GM19452 (cell line): Measurements from ENCODE around the gene TFF2.

Experiments used
- ATAC-seq: cut with Tn5 transposase; IDR thresholded peaks from one replicate; pipeline ENCODE4 v1.9.1; 2021; ENCODE audit not compliant: unreplicated experiment

Gene TFF2

DNA sequence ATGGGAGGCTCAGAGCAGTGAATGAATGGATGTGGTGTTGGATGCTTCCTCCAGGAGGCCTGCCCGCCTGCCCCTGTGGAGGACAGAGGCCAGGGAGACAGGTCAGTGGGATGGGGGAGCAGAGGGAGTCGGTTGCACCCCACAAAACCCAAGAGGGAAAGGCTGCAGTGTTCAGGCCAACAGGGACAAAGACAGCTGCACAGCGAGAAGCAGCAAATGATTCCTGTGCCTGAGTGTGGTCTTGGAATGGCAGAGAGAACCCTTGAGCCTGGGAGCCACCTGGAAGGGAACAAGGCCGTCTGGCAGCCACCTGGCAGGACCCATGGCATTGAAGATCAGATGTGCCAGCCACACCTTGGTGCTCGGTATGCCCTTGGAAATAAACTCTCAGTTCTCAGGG, 43.7 kb downstream of the TFF2 start:
- ATAC-seq, result no peak

- no peak for ATAC-seq
Observed at GRCh38 chr21:42306366-42307035, 44.3 kb downstream of the TFF2 start.

DNA sequence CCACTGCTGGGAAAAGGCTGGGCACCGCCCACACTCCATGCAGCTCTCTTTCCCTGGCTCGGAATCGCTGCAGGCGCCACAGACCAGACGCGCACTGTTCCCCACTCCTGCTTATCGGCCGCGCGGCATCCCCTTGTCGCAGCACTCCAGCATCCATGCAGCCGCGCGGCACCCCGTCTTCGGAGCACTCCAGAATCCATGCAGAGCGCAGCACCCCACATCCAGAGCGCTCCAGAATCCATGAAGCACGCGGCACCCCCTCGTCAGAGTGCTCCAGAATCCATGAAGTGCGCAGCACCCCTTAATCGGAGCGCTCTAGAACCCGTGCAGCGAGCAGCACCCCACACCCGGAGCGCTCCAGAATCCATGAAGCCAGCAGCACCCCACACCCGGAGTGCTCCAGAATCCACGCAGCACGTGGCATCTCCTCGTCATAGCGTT, 45.1 kb downstream of the TFF2 start:
- ATAC-seq, result no peak

- ATAC-seq, result no peak
Observed at GRCh38 chr21:42304556-42305454, 46.0 kb downstream of the TFF2 start.

- no peak for ATAC-seq
Observed at GRCh38 chr21:42303443-42303842, 47.4 kb downstream of the TFF2 start.

DNA sequence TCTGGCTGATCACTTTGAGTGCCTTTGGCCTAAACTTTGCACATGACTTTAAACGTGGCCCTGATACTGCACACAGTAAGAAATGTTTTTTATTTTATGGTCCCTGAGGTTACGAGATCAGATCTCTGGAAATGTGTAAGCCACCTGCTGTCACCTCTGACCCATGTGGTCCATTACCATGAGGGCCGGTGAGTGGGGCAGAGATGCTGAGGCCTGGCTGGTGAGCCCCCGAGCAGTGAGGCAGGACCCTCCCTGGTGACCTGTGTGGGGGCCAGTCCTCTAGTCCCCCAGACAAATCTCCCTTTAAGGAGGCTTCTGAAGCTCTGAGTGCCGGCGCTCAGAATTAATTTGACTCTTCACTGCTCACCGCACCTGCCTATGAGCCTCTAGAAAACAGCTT, 48.0 kb downstream of the TFF2 start:
- ATAC-seq, result no peak

DNA sequence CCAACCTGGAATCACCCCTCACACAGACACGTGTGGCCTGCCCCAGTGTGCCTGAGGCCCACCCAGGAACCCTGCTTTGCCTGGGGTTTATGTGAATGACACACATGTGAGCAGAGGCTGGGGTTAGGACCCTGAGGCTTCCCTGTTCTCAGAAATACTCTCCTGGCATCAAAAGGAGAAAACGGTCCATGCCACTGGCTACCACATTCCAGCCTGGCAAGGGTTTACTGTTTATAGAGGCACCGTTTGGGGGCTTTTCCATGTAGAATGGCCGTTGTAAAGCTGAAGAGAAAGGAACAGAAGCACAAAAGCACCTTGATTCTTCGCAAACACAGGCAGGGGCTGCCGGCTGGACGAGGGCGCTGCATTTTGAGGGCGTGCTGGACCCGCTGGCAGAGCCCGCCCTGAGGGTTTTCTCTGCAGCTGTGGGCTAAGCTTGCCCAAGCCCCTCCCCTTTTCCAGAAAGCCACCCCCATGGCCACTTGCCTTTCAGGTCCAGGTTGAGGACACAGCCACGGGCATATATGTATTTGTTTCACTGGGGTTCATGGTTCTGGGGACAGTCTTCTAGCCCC, 48.6 kb downstream of the TFF2 start:
- no peak for ATAC-seq

GRCh38 chr21:42301371-42302075, 49.3 kb downstream of the TFF2 start:
- no peak for ATAC-seq

DNA sequence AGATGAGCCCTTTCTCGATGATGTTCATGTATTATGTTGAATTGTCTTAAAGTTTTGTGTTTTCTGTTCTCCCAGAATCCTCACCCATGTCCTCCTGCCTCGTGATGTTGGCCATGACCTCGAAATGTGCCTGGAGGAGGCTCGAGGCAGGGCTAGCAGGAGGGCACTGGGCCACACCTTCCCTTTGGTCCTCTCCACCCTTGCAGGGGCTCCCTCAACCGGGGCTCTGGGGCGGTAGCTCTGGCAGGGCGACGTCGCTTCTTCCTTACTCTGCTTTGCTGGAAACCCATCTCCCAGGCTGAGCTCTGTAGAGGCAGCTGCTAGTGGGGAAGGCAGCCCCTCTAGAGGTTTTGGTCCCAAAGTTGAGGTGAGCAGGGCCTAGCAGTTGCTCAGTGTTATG, 49.8 kb downstream of the TFF2 start:
- no peak for ATAC-seq

DNA sequence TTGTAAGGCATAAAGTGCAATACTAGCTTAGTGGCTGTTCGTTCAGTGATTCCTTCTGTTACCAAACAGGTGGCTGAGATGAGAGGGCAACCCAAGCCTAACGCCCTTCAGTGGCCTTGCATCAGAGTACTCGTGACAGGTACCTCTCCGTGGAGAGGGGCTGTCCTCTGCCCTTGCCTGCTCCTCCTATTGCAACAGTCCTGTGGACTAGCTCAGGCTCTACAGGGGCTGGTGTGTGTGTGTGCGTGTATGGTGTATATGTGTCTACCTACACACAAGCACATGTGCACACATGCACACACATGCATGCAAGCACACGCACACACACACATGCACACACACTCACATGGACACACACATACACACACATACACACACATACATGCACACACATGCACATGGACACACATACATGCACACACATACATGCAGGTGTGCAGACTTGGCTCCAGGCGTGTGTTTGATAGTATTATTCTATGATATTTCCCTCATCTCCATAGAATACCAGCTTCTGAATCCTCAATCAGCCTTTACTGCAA, 50.7 kb downstream of the TFF2 start:
- no peak for ATAC-seq

DNA sequence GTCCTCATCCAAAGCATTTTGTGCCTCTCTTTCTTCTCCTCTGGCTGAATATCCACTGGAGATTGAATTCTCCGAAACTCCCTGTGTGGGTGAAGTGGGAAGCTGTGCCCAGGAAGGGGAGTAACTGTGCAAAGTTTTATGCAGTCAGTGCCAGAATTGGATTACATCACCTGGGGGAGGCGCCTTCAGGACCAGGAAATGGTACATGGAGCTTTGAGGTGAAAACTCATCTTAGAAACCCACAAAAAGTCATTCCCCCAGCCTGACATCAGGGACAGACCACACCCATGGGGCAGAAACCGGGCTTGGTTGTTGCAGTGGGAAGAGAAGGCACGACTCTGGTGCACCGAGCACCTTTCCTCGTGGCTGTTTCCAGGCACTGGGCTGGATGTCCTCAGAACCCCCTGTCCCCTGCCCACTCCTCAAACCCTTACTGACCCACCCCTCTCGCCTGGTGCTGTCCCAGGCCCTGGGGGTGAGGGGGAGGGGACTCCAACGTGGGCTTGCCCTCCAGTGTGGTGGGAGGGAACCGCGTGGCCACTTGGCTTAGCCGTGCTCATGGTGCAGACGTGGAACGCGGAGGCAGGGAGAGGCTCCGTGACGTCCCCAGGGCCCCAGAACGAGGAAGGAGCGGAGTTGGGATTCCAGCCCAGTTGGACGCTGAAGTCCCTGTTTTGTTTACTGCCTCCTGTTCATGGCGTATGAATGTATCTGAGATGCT, 51.3 kb downstream of the TFF2 start:
- ATAC-seq, result no peak

DNA sequence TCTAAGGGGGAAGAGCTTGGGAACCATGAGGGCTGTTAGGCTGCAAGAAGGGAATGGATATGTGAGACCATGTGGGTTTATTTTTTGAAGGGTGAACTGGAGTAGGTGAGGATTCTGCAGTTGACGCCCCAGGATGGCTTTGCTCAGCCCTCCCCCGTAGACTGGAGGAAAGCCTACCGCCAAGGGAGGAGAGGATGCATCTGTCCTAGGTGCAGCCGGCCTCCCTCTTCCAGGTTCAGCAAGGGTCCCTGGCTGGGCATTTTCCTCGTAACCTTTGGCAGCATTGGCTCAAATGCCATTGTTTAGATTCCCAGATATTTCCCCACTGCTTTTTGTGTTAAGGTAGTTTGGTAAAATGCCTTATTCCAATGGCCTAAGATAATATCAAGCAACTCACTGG, 52.1 kb downstream of the TFF2 start:
- no peak for ATAC-seq

DNA sequence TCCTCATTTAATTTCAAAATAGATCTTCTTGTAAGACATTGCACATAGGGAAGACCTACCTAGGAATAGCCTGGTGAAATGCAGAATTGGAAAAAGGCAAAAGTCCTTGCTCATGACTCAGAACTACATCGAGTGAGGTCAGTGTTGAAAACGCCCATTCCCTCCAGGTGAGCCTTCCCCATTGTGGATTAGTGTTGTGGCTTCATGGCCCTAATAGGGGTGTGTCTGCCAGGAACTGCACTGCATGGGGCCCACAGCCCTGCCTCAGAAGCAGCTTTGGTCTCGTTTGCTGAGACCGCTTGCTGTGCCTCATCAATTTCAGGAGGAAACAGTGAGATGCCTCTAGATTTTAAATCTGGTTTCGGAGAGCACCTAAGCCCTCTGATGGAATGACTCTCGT, 52.6 kb downstream of the TFF2 start:
- no peak for ATAC-seq

DNA sequence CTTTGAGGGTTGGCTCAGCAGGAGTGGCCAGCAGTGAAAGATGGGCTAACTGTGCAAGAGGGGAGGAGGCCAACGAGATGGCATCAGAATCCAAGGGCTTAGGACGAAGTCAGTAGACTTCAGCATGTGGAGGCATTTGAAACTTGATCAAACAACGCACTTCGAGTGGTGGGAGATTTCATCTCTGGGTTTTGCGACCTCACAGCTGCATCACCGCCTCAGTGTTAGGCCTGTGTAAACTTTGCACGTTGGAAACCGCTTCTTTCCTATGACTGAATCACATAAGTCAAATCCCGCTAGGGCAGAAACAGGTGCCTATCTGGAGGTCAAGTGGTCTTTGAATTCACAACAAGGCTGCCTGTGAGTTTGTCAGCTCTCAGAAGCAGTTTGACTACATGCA, 53.4 kb downstream of the TFF2 start:
- no peak for ATAC-seq

DNA sequence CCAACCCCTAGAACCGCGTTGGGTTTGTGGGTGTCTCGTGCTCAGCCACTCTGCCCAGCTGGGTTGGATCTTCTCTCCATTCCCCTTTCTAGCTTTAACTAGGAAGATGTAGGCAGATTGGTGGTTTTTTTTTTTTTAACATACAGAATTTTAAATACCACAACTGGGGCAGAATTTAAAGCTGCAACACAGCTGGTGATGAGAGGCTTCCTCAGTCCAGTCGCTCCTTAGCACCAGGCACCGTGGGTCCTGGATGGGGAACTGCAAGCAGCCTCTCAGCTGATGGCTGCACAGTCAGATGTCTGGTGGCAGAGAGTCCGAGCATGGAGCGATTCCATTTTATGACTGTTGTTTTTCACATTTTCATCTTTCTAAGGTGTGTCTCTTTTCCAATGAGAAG, 54.3 kb downstream of the TFF2 start:
- no peak for ATAC-seq
